Measurements from ENCODE around the gene PTTG1IP. TPM values are rescaled to one million over a fixed set of nuclear protein-coding genes. Genes with fewer than 3 reads are reported as not detected.

The PTTG1IP gene
- total and polyA plus RNA-seq, 2 donors: 75.3 to 138 TPM

GRCh38 chr21:44817506-44817880, 56.0 kb downstream of the PTTG1IP start:
- peaks cover 0 to 2% of the 10 kb centered on the region in 2 donors for H3K27me3 ChIP-seq (ENCODE audit: control insufficient read depth in 2 of 2, insufficient read depth in 1 of 2, low read length in 1 of 2)
- DNase-seq (ENCODE audit: low read depth in 6 of 9, low spot score in 9 of 9): peak; percentile 66 to 97 (median 90)
- H3K9me3 ChIP-seq (ENCODE audit: control insufficient read depth in 2 of 2, insufficient read depth in 1 of 2, low read length in 1 of 2): peaks cover 0 to 29% of the 10 kb centered on the region in 2 donors
- H3K4me3 ChIP-seq (ENCODE audit: low read length in 2 of 2): peak overlapping the region; percentile 58 to 83
- H3K4me1 ChIP-seq (ENCODE audit: control insufficient read depth in 2 of 2, insufficient read depth in 2 of 2, low read length in 2 of 2): peaks cover 6 to 7% of the 10 kb centered on the region in 2 donors
- H3K36me3 ChIP-seq (ENCODE audit: control insufficient read depth in 2 of 2, insufficient read depth in 2 of 2, low read length in 1 of 2): peaks cover 13 to 16% of the 10 kb centered on the region in 2 donors
- WGBS: 2% methylated on average over 43 of the region's 43 CpGs
- H3K27ac ChIP-seq (ENCODE audit: low read depth in 1 of 2, low read length in 1 of 2): peak overlapping the region in 1 of 2 donors; percentile 94

GRCh38 chr21:44816761-44817505, 56.6 kb downstream of the PTTG1IP start:
- Histone ChIP-seq H3K27me3 (ENCODE audit: control insufficient read depth in 2 of 2, insufficient read depth in 1 of 2, low read length in 1 of 2) (peaks cover 0 to 2% of the 10 kb centered on the region in 2 donors), H3K9me3 (ENCODE audit: control insufficient read depth in 2 of 2, insufficient read depth in 1 of 2, low read length in 1 of 2) (peaks cover 0 to 27% of the 10 kb centered on the region in 2 donors), H3K4me1 (ENCODE audit: control insufficient read depth in 2 of 2, insufficient read depth in 2 of 2, low read length in 2 of 2) (peaks cover 6 to 7% of the 10 kb centered on the region in 2 donors), H3K36me3 (ENCODE audit: control insufficient read depth in 2 of 2, insufficient read depth in 2 of 2, low read length in 1 of 2) (peaks cover 16 to 17% of the 10 kb centered on the region in 2 donors), H3K4me3 (ENCODE audit: low read length in 2 of 2) (peak overlapping the region; percentile 58 to 83), H3K27ac (ENCODE audit: low read depth in 1 of 2, low read length in 1 of 2) (peak overlapping the region in 1 of 2 donors; percentile 61)
- no peak for DNase-seq (ENCODE audit: low read depth in 6 of 9, low spot score in 9 of 9)
- 74% methylated on average over 57 of the region's 57 CpGs for WGBS

GRCh38 chr21:44815852-44816628, 57.5 kb downstream of the PTTG1IP start:
- H3K4me3 ChIP-seq (ENCODE audit: low read length in 2 of 2): no peak overlapping the region

GRCh38 chr21:44815225-44815624, 58.3 kb downstream of the PTTG1IP start:
- H3K4me1 ChIP-seq (ENCODE audit: control insufficient read depth in 2 of 2, insufficient read depth in 2 of 2, low read length in 2 of 2): peaks cover 6 to 7% of the 10 kb centered on the region in 2 donors
- H3K4me3 ChIP-seq (ENCODE audit: low read length in 2 of 2): no peak overlapping the region
- H3K9me3 ChIP-seq (ENCODE audit: control insufficient read depth in 2 of 2, insufficient read depth in 1 of 2, low read length in 1 of 2): peaks cover 0 to 13% of the 10 kb centered on the region in 2 donors
- H3K27ac ChIP-seq (ENCODE audit: low read depth in 1 of 2, low read length in 1 of 2): no peak overlapping the region
- H3K27me3 ChIP-seq (ENCODE audit: control insufficient read depth in 2 of 2, insufficient read depth in 1 of 2, low read length in 1 of 2): peaks cover 0 to 2% of the 10 kb centered on the region in 2 donors
- WGBS: 99% methylated on average over 8 of the region's 8 CpGs
- peaks cover 19 to 23% of the 10 kb centered on the region in 2 donors for H3K36me3 ChIP-seq (ENCODE audit: control insufficient read depth in 2 of 2, insufficient read depth in 2 of 2, low read length in 1 of 2)
- no peak for DNase-seq (ENCODE audit: low read depth in 6 of 9, low spot score in 9 of 9)

More at GRCh38 chr21:44815852-44816628, 57.5 kb downstream of the PTTG1IP start:
- Histone ChIP-seq H3K27me3 (ENCODE audit: control insufficient read depth in 2 of 2, insufficient read depth in 1 of 2, low read length in 1 of 2) (peaks cover 0 to 2% of the 10 kb centered on the region in 2 donors), H3K27ac (ENCODE audit: low read depth in 1 of 2, low read length in 1 of 2) (no peak overlapping the region), H3K36me3 (ENCODE audit: control insufficient read depth in 2 of 2, insufficient read depth in 2 of 2, low read length in 1 of 2) (peaks cover 16 to 17% of the 10 kb centered on the region in 2 donors), H3K4me1 (ENCODE audit: control insufficient read depth in 2 of 2, insufficient read depth in 2 of 2, low read length in 2 of 2) (peaks cover 6 to 7% of the 10 kb centered on the region in 2 donors), H3K9me3 (ENCODE audit: control insufficient read depth in 2 of 2, insufficient read depth in 1 of 2, low read length in 1 of 2) (peaks cover 0 to 18% of the 10 kb centered on the region in 2 donors)
- DNase-seq (ENCODE audit: low read depth in 6 of 9, low spot score in 9 of 9): no peak
- 85% methylated on average over 10 of the region's 10 CpGs for WGBS

- Histone ChIP-seq H3K4me3 (ENCODE audit: low read length in 2 of 2) (no peak overlapping the region), H3K27ac (ENCODE audit: low read depth in 1 of 2, low read length in 1 of 2) (no peak overlapping the region), H3K4me1 (ENCODE audit: control insufficient read depth in 2 of 2, insufficient read depth in 2 of 2, low read length in 2 of 2) (peaks cover 6 to 7% of the 10 kb centered on the region in 2 donors), H3K36me3 (ENCODE audit: control insufficient read depth in 2 of 2, insufficient read depth in 2 of 2, low read length in 1 of 2) (peaks cover 26 to 29% of the 10 kb centered on the region in 2 donors), H3K27me3 (ENCODE audit: control insufficient read depth in 2 of 2, insufficient read depth in 1 of 2, low read length in 1 of 2) (peaks cover 0 to 2% of the 10 kb centered on the region in 2 donors), H3K9me3 (ENCODE audit: control insufficient read depth in 2 of 2, insufficient read depth in 1 of 2, low read length in 1 of 2) (peaks cover 0 to 7% of the 10 kb centered on the region in 2 donors)
- WGBS: 96% methylated on average over 11 of the region's 11 CpGs
- no peak for DNase-seq (ENCODE audit: low read depth in 6 of 9, low spot score in 9 of 9)
Observed at GRCh38 chr21:44814498-44815023, 58.9 kb downstream of the PTTG1IP start.

- Histone ChIP-seq H3K36me3 (ENCODE audit: control insufficient read depth in 2 of 2, insufficient read depth in 2 of 2, low read length in 1 of 2) (peaks cover 34 to 37% of the 10 kb centered on the region in 2 donors), H3K4me3 (ENCODE audit: low read length in 2 of 2) (no peak overlapping the region), H3K9me3 (ENCODE audit: control insufficient read depth in 2 of 2, insufficient read depth in 1 of 2, low read length in 1 of 2) (peaks cover 0 to under 1% of the 10 kb centered on the region in 2 donors), H3K27me3 (ENCODE audit: control insufficient read depth in 2 of 2, insufficient read depth in 1 of 2, low read length in 1 of 2) (no peaks in the 10 kb centered on the region), H3K4me1 (ENCODE audit: control insufficient read depth in 2 of 2, insufficient read depth in 2 of 2, low read length in 2 of 2) (peaks cover 6 to 7% of the 10 kb centered on the region in 2 donors), H3K27ac (ENCODE audit: low read depth in 1 of 2, low read length in 1 of 2) (no peak overlapping the region)
- no peak for DNase-seq (ENCODE audit: low read depth in 6 of 9, low spot score in 9 of 9)
- WGBS: 97% methylated on average over 18 of the region's 18 CpGs
Observed at GRCh38 chr21:44813727-44814126, 59.8 kb downstream of the PTTG1IP start.

GRCh38 chr21:44813149-44813548, 60.3 kb downstream of the PTTG1IP start:
- no peak for DNase-seq (ENCODE audit: low read depth in 6 of 9, low spot score in 9 of 9)
- peaks cover 38 to 43% of the 10 kb centered on the region in 2 donors for H3K36me3 ChIP-seq (ENCODE audit: control insufficient read depth in 2 of 2, insufficient read depth in 2 of 2, low read length in 1 of 2)
- no peak overlapping the region for H3K27ac ChIP-seq (ENCODE audit: low read depth in 1 of 2, low read length in 1 of 2)
- WGBS: 97% methylated on average over 10 of the region's 10 CpGs
- H3K9me3 ChIP-seq (ENCODE audit: control insufficient read depth in 2 of 2, insufficient read depth in 1 of 2, low read length in 1 of 2): no peaks in the 10 kb centered on the region
- peaks cover 4 to 6% of the 10 kb centered on the region in 2 donors for H3K4me1 ChIP-seq (ENCODE audit: control insufficient read depth in 2 of 2, insufficient read depth in 2 of 2, low read length in 2 of 2)
- no peak overlapping the region for H3K4me3 ChIP-seq (ENCODE audit: low read length in 2 of 2)
- no peaks in the 10 kb centered on the region for H3K27me3 ChIP-seq (ENCODE audit: control insufficient read depth in 2 of 2, insufficient read depth in 1 of 2, low read length in 1 of 2)

- 95% methylated on average over 14 of the region's 14 CpGs for WGBS
- DNase-seq (ENCODE audit: low read depth in 6 of 9, low spot score in 9 of 9): no peak
Observed at GRCh38 chr21:44812640-44813039, 60.9 kb downstream of the PTTG1IP start.

More at GRCh38 chr21:44812640-44813039, 60.9 kb downstream of the PTTG1IP start:
- no peak overlapping the region for H3K4me3 ChIP-seq (ENCODE audit: low read length in 2 of 2)
- H3K27ac ChIP-seq (ENCODE audit: low read depth in 1 of 2, low read length in 1 of 2): no peak overlapping the region
- H3K27me3 ChIP-seq (ENCODE audit: control insufficient read depth in 2 of 2, insufficient read depth in 1 of 2, low read length in 1 of 2): no peaks in the 10 kb centered on the region
- H3K9me3 ChIP-seq (ENCODE audit: control insufficient read depth in 2 of 2, insufficient read depth in 1 of 2, low read length in 1 of 2): no peaks in the 10 kb centered on the region
- peaks cover 4 to 6% of the 10 kb centered on the region in 2 donors for H3K4me1 ChIP-seq (ENCODE audit: control insufficient read depth in 2 of 2, insufficient read depth in 2 of 2, low read length in 2 of 2)
- peaks cover 38 to 48% of the 10 kb centered on the region in 2 donors for H3K36me3 ChIP-seq (ENCODE audit: control insufficient read depth in 2 of 2, insufficient read depth in 2 of 2, low read length in 1 of 2)
